H9 (cell line): ENCODE data around the gene RNF220. TPM values are rescaled to one million over a fixed set of nuclear protein-coding genes. Genes with fewer than 3 reads are reported as not detected.

Experiments
- DNase-seq: peaks from one replicate; pipeline ENCODE4 v3.0.0-alpha.2; 2017
- H2AFZ ChIP-seq: one replicate; pipeline ENCODE4 v1.6.1; 2013; ENCODE audit warnings: mild to moderate bottlenecking, low read length, control low read depth, moderate library complexity
- H2AK5ac ChIP-seq: 2 replicates; pipeline ENCODE4 v1.6.1; 2013; ENCODE audit warnings: low read length, control low read depth, mixed read lengths; ENCODE audit not compliant: insufficient read length
- H2BK120ac ChIP-seq: one replicate; pipeline ENCODE4 v1.6.1; 2013; ENCODE audit warnings: low read depth, mild to moderate bottlenecking, low read length, control low read depth, inconsistent platforms; ENCODE audit not compliant: poor library complexity, severe bottlenecking
- H2BK12ac ChIP-seq: 2 replicates; pipeline ENCODE4 v1.6.1; 2013; ENCODE audit warnings: low read length, control low read depth, mixed read lengths, low read depth; ENCODE audit not compliant: insufficient read length
- H2BK15ac ChIP-seq: 2 replicates; pipeline ENCODE4 v1.6.1; 2013; ENCODE audit warnings: low read depth, low read length, control low read depth
- H2BK20ac ChIP-seq: one replicate; pipeline ENCODE4 v1.6.1; 2013; ENCODE audit warnings: low read depth, mild to moderate bottlenecking, low read length, control low read depth, inconsistent platforms; ENCODE audit not compliant: poor library complexity, severe bottlenecking
- H2BK5ac ChIP-seq: 2 replicates; pipeline ENCODE4 v1.6.1; 2013; ENCODE audit warnings: low read length, control low read depth, mixed read lengths; ENCODE audit not compliant: insufficient read length
- H3K14ac ChIP-seq: 2 replicates; pipeline ENCODE4 v1.6.1; 2013; ENCODE audit warnings: low read length, control low read depth; ENCODE audit not compliant: insufficient read depth
- H3K18ac ChIP-seq: 2 replicates; pipeline ENCODE4 v1.6.1; 2013; ENCODE audit warnings: low read depth, mild to moderate bottlenecking, mixed read lengths, low read length, control low read depth; ENCODE audit not compliant: insufficient read length
- H3K23ac ChIP-seq: 2 replicates; pipeline ENCODE4 v1.6.1; 2013; ENCODE audit warnings: low read length, control low read depth, mixed read lengths, low read depth; ENCODE audit not compliant: insufficient read length
- H3K23me2 ChIP-seq: 2 replicates; pipeline ENCODE4 v1.6.1; 2013; ENCODE audit warnings: low read depth, mild to moderate bottlenecking, mixed read lengths, low read length, control low read depth; ENCODE audit not compliant: insufficient read length, poor library complexity, severe bottlenecking
- H3K27ac ChIP-seq: 2 replicates; pipeline ENCODE4 v1.5.1; 2013; ENCODE audit warnings: low read length, control low read depth, mixed read lengths, low read depth; ENCODE audit not compliant: insufficient read length
- H3K27me3 ChIP-seq: 2 replicates; pipeline ENCODE4 v1.6.1; 2013; ENCODE audit warnings: low read length, control low read depth, inconsistent platforms; ENCODE audit not compliant: insufficient read depth
- H3K4ac ChIP-seq: 2 replicates; pipeline ENCODE4 v1.6.1; 2013; ENCODE audit warnings: low read depth, mild to moderate bottlenecking, control low read depth, inconsistent platforms, low read length, moderate library complexity
- H3K4me1 ChIP-seq: 2 replicates; pipeline ENCODE4 v1.6.1; 2013; ENCODE audit warnings: low read length, control low read depth, inconsistent platforms; ENCODE audit not compliant: insufficient read depth
- H3K4me2 ChIP-seq: 2 replicates; pipeline ENCODE4 v1.6.1; 2013; ENCODE audit warnings: low read length, control low read depth, mixed read lengths; ENCODE audit not compliant: insufficient read length, insufficient read depth
- H3K56ac ChIP-seq: 2 replicates; pipeline ENCODE4 v1.6.1; 2013; ENCODE audit warnings: low read depth, mild to moderate bottlenecking, mixed read lengths, low read length, control low read depth; ENCODE audit not compliant: insufficient read length
- H3K79me1 ChIP-seq: 2 replicates; pipeline ENCODE4 v1.6.1; 2013; ENCODE audit warnings: low read depth, mild to moderate bottlenecking, moderate library complexity, low read length, control low read depth, inconsistent platforms; ENCODE audit not compliant: insufficient read depth, poor library complexity, severe bottlenecking
- H3K79me2 ChIP-seq: 2 replicates; pipeline ENCODE4 v1.6.1; 2013; ENCODE audit warnings: low read length, control low read depth, inconsistent platforms; ENCODE audit not compliant: insufficient read depth
- H3K9ac ChIP-seq: 2 replicates; pipeline ENCODE4 v1.6.1; 2013; ENCODE audit warnings: low read length, control low read depth, mixed read lengths; ENCODE audit not compliant: insufficient read length; ENCODE audit errors: extremely low read depth
- H3K9me3 ChIP-seq: one replicate; pipeline ENCODE4 v1.6.1; 2013; ENCODE audit warnings: low read depth, low read length, inconsistent platforms; ENCODE audit not compliant: control insufficient read depth
- H3T11ph ChIP-seq: one replicate; pipeline ENCODE4 v1.6.1; 2013; ENCODE audit warnings: mild to moderate bottlenecking, low read length, control low read depth, inconsistent platforms
- H4K20me1 ChIP-seq: one replicate; pipeline ENCODE4 v1.6.1; 2013; ENCODE audit not compliant: control insufficient read depth, insufficient read length, insufficient read depth
- H4K5ac ChIP-seq: 2 replicates; pipeline ENCODE4 v1.6.1; 2013; ENCODE audit warnings: low read depth, mild to moderate bottlenecking, mixed read lengths, low read length, control low read depth; ENCODE audit not compliant: insufficient read length
- H4K8ac ChIP-seq: replicated peaks from 2 replicates; pipeline ENCODE4 v1.6.1; 2013; ENCODE audit warnings: low read length, control low read depth, mixed read lengths, low read depth; ENCODE audit not compliant: insufficient read length
- H4K91ac ChIP-seq: 2 replicates; pipeline ENCODE4 v1.6.1; 2013; ENCODE audit warnings: low read depth, mild to moderate bottlenecking, moderate library complexity, mixed read lengths, low read length, control low read depth; ENCODE audit not compliant: insufficient read length
- H3K27ac Mint-ChIP-seq, 3 experiments: 2 replicates in 2 of 3; 3 replicates in 1 of 3; pipeline ENCODE4 v1.8.0; 2020 to 2021; ENCODE audit warnings: mixed read lengths in 3 of 3, mild to moderate bottlenecking in 1 of 3, moderate library complexity in 1 of 3
- H3K27me3 Mint-ChIP-seq: 2 replicates; pipeline ENCODE4 v1.8.0; 2021; ENCODE audit warnings: low read depth, mild to moderate bottlenecking, moderate library complexity, mixed read lengths
- H3K36me3 Mint-ChIP-seq, 3 experiments: 2 replicates in 2 of 3; 3 replicates in 1 of 3; pipeline ENCODE4 v1.8.0; 2020 to 2021; ENCODE audit warnings: low read depth in 3 of 3, mixed read lengths in 3 of 3; ENCODE audit not compliant: insufficient read depth in 1 of 3
- H3K4me1 Mint-ChIP-seq, 2 experiments: 2 replicates each; pipeline ENCODE4 v1.8.0; 2020; ENCODE audit warnings: mixed read lengths in 2 of 2
- H3K4me3 Mint-ChIP-seq, 2 experiments: 2 replicates in 1 of 2; 3 replicates in 1 of 2; pipeline ENCODE4 v1.8.0; 2020 to 2021; ENCODE audit warnings: mild to moderate bottlenecking in 2 of 2, mixed read lengths in 2 of 2, moderate library complexity in 1 of 2
- H3K9me3 Mint-ChIP-seq, 2 experiments: 2 replicates in 1 of 2; 3 replicates in 1 of 2; pipeline ENCODE4 v1.8.0; 2020; ENCODE audit warnings: mild to moderate bottlenecking in 2 of 2, mixed read lengths in 2 of 2, moderate library complexity in 1 of 2
- CTCF ChIP-seq: fragments of 200-600 bp; sonication (generic); conservative IDR thresholded peaks from 3 replicates; pipeline ENCODE4 v1.8.0; 2021; ENCODE audit warnings: antibody characterized with exemption, mild to moderate bottlenecking
- WGBS: extraction: QIAGEN DNeasy Blood & Tissue Kit; methylation state at CpG from one replicate; pipeline ENCODE4 v1.1.7; 2013; ENCODE audit warnings: missing lambda C conversion rate, low lambda C conversion rate, mixed read lengths; ENCODE audit not compliant: insufficient read length; ENCODE audit errors: extremely low coverage; 5-methylcytosine and 5-hydroxymethylcytosine counted together
- total RNA-seq: library from RNA; stranded (reverse); gene quantifications from 2 replicates; pipeline ENCODE4 v1.2.1, GENCODE V29; 2021

Gene RNF220
- total RNA-seq, 1 experiment from 2014 or later: 109 TPM

DNA sequence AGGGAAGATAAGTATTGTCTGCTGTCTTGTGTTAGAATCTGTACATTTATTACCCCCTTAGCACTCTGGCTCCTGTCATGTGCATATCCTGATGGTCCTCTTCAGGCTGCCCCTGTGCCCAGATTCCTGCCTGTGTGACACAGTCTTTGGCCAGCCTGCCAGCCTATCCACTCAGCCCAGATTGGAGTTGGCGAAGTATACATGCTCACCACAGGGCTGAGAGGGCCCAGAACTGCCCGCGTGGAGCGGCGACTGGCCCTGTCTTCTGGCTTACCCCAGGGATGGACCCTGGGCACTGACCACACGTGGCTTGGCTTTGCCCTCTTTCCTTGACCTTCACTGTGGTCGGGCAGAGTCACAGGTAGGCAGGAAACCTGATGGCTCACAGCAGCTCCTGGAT, 11.4 kb downstream of the RNF220 start:
- Histone ChIP-seq H4K20me1 (no peaks in the 10 kb centered on the region), H2BK12ac (no peak overlapping the region), H3K27me3 (no peaks in the 10 kb centered on the region; the same call in 1 of the 2 replicates), H3K79me1 (no peaks in the 10 kb centered on the region), H2AFZ (no peak overlapping the region), H3T11ph (no peak overlapping the region), H3K4me2 (no peak overlapping the region), H4K5ac (no peak overlapping the region), H3K18ac (no peak overlapping the region), H2AK5ac (no peak overlapping the region), H3K27ac (no peak overlapping the region), H3K9ac (no peak overlapping the region), H3K56ac (no peak overlapping the region), H2BK15ac (no peak overlapping the region), H3K9me3 (no peaks in the 10 kb centered on the region), H2BK5ac (no peak overlapping the region), H2BK20ac (no peak overlapping the region), H3K4me1 (peaks cover 3% of the 10 kb centered on the region; the same call in 1 of the 2 replicates), H3K79me2 (no peaks in the 10 kb centered on the region), H3K4ac (no peak overlapping the region), H3K23me2 (peaks cover 13% of the 10 kb centered on the region), H4K91ac (no peak overlapping the region), H2BK120ac (no peak overlapping the region), H3K23ac (no peak overlapping the region), H3K14ac (no peak overlapping the region), H4K8ac (no peak overlapping the region)
- H3K27me3 Mint-ChIP-seq: peaks cover 57% of the 10 kb centered on the region
- peaks cover 2 to 14% (median 11%) of the 10 kb centered on the region in 3 experiments; a peak in 4 of 7 replicates for H3K36me3 Mint-ChIP-seq
- peaks cover 16 to 26% of the 10 kb centered on the region in 2 experiments for H3K4me1 Mint-ChIP-seq
- WGBS: no CpG with 5 or more reads among the region's 7 CpGs
- no peak overlapping the region for H3K27ac Mint-ChIP-seq
- H3K9me3 Mint-ChIP-seq: no peaks in the 10 kb centered on the region
- TF ChIP-seq CTCF: no peak
- no peak for DNase-seq
- H3K4me3 Mint-ChIP-seq: peak overlapping the region in 1 of 2 experiments; percentile 81; a peak in 2 of 5 replicates
